Stimulated activated CD4-positive, alpha-beta T cell treated with anti-CD3 and anti-CD28 coated beads, Interleukin-1b, Interleukin-23, amount 100 ng/mL, for 24 hours (primary cell): ENCODE measurements around the gene CGB7.
"Not testable (repeated sequence)": the region's sequence is repeated elsewhere in the genome, so short reads cannot be mapped to it uniquely, and the experiment has no call there.

Source experiments
- DNase-seq, 4 experiments: peaks; one replicate each; pipeline ENCODE4 v3.0.0-alpha.2; 2020; ENCODE audit warnings: low read depth in 4 of 4, low spot score in 1 of 4

Gene CGB7

GRCh38 chr19:49057636-49058234, at the start of gene CGB7:
CGB7 (minus strand) TSS chr19:49057749; CDS start chr19:49055375, 2,374 bp downstream.
- peak in 1 of 4 experiments; percentile 30 for DNase-seq

DNA sequence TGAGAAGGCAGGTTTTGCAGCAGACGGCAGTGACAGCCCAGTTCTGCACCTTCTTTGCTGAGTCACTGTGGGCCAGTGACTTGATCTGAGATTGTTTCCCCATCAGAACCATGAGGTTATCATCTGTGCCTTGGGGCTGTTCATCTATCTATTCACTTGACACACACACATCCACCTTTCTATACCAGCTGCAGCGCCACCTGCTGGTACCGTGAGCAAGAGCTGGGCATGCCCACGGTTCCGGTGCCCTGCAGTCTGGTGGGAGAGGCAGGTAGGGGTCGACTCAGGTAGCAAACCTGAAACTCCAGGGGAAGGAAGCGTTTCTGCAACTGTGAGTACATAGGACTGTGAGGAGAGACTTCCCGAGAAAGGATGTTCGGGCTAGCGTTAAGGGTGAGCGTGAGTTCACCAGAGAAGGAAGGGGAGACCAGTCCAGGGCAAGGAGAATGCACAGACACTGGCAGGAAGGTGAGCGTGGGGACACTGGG, 49.1 kb upstream of the CGB7 start:
- peak in 2 of 4 experiments; percentile 55 to 57 for DNase-seq

GRCh38 chr19:49104229-49104864, 46.8 kb upstream of the CGB7 start:
- DNase-seq = no peak

DNA sequence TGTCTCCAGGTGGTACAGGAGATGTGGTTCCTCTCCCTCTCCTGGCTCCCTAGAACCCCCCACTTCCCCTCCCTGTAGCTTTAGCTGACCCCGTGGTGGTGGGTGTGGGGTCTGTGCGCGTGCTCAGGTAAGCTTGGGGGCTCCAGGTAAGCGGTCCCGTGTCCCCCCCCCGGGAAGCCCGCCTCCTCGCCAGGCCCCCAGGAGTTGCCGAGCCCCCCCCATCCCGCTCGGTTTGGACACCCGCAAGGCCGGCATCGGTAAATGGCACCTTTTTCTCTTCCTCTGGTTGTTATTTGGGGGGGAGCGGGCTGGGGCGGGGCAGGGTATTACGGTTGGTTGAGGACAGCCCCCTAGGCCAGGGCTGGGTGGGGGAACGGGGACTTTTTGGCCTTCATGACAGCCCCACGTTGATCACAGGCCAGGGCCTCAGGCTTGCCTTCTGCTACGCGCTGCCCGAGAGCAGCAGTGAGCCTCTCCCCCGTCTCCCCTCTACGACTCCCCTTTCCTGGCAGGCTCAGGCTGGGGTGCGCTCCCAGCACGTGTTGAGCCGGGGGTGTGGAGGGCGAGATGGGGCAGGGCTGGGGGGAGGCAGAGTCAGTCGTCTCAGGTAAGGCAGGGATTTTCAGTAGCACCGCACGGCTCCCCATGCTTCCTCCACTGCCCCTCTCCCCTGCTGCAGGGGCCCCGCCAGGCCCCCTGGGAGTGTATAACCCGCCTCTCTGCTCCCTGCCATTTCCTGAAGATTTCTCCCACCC, 46.0 kb upstream of the CGB7 start:
- DNase-seq = no peak

DNA sequence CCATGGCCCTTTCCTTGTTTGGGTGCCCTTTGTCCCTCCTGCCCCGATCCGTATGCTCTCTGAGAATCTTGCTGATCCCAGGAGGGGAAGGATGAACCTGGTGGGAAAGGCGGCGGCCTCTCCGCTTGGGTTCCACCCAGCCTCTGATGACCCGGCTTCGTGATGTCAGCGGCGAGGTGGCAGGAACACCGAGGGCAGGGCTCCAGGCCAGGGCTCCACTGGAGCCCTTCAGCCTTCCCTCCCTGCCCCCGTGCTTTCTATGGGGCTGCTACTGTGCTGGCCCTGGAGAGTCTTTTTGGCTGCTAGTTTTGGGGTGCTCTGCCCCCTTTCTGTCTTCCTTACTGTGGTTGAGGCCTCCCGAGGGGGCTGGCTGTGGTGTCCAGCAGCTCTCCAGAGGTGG, 44.8 kb upstream of the CGB7 start:
- no peak for DNase-seq

DNA sequence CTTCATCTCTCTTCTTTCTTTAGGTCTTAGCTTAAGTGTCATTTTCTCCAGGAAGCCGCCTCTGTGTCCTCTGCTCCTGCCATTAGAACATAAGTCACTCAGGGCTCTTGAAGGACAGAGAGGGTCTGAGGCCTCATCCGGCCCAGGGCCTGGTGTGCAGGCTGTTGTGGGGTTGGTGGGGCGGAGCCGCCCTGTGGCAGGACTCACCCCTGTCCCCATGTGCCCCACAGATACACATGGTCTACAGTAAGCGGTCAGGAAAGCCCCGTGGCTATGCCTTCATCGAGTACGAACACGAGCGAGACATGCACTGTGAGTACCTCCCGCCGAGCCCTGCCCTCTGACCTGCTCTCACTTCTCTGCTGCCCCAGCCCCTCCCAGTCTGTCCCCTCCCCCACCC, 43.6 kb upstream of the CGB7 start:
- DNase-seq = no peak

DNA sequence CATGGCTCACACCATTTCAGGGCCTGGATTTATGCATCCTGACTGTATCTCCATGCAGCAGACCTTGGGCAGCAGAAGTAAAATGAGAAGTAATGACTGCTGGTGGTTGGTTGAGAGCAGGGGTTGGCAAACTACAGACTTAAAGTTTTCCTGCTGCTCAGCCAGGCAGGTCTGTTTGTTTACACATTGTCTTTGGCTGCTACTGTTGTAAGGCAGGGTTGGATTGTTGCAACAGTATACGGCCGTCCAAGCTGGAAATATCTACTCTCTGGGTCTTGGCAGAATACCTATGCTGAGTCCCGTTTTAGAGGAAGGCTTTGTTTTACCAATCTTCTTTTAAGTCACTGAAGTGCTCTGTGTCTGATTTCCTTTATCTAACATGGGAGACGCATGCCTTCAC, 41.2 kb upstream of the CGB7 start:
- DNase-seq = no peak

DNA sequence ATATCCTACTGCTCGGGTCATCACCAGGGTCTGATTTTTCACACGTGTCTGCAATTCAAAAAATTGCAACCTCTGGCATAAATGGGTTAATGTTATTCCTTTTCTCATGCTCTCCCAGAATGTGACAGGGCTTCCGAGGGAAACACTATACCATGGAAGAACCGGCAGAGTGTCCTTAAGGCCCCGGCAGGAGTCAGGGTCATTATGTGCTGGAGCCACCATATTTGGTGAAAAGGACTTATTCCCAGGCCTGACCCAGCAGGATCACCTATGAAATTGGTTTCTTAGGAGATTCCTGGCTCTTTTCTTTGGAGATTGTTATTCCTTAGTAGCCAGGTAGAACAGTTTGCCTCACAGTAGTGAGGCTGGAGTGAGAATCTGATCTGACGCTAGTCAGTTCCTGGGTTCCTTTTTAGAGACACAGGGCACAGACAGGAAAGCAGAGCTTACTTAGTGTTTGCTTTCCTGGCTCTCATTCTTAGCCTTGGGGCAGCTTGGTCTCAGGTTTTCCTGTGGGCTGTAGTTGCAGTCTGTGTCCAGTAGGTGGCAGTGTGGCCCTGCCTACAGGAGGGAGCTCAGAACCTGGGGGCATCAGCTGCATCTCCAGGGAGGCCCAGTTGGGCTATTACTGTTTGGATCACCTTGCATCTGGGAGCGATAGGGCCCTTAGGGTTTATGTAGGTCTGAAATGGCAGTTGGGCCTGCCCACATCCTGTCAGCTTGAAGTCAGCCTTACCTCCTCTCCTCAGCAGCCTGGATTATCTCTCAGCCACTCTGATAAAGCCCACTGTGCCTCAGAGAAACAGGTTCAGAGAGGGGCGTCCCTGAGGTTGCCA, 40.1 kb upstream of the CGB7 start:
- DNase-seq = peak in 2 of 4 experiments; percentile 54

DNA sequence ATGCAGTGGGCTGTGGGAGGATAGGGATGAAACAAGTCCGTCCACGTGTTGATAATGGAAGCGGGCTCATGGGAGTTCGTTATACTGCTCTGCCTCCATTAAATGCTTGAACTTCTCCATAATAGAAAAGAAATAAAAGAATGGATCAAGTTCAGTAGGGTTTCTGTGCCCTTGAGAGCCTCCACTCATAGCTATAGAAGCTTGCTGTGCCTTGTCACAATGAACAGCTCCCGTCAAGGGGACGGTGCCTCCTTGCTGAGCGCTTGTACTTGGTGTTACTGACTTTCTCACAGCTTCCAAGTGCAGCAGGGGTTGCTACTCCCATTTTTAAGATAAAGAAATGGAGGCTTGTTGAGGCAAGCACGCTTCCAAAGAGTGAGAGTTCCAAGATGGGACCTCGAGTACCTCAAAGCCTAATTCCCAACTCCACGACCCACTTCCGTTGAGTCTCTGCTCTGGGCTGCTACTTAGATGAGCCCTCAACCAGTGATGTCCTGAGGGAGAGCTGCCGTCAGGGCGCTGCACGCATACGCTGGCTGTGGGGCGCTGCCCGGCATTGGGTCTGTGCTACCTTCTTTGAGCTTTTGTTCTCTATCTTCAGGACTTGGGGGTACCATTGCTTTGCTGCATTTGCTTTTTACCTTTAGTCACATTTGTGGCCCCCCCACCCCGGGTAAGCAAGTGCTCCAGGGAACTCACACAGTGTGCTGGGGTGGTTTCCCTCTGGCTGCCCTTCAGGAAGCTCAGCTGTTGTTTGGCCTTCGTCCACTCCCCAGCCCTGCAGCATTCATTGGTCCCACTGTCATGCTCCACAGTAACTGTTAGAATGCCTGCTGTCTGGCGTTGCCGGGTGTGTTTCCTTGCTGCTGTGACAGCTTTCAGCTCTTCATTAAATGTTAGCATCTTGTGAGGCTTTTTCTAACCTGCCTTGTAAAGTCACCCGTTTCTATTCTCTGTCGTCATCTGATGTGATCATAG, 37.2 kb upstream of the CGB7 start:
- DNase-seq = no peak

- DNase-seq = no peak
Measured at GRCh38 chr19:49092686-49093085, 35.1 kb upstream of the CGB7 start.

DNA sequence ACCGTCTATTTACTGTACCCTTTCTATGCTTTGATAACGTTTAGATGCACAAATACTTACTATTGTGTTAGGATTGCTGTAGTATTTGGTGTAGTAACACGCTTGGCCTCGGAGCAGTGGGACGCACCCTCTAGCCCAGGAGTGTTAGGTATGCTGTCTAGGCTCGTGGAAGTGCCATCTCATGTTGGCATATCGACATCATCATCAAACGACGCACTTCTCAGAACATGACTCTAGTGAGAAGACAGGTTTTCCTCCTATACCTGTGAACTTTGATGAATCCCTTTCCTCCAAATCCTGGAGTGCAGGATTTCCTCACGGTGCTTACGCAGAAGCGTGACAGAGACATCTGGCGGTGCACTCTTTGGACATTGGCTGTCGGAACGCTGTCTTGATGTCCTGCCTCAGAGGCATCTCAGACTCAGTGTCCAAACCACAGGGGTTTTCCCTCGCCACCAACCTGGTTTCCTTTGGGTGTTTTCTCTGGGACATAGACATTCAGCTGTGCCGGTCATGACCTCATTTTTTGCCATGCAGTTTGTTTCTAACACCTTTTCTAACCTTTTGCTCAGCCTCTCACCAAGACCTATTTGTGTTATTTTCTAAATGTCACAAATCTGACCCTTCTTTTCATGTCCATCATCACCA, 34.0 kb upstream of the CGB7 start:
- no peak for DNase-seq

- no peak for DNase-seq
Measured at GRCh38 chr19:49086296-49086695, 28.7 kb upstream of the CGB7 start.

DNA sequence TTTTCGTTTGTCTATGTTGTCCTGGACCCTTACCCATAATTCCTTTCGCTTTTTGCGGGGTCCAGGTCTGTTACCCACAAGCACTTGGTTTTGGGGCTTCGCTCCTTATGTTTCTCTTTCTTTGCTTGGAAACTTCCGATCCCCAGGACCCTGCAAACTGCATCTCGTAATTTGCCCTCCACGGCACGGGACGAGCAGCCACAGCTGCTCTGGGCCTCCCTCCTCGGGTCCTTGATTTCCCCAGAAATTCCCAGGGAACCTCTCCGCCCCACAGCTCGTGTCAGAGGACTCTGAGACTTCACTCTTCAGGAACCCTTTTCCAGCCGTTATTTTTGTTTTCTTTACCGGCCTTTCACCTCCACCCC, 28.3 kb upstream of the CGB7 start:
- no peak for DNase-seq

DNA sequence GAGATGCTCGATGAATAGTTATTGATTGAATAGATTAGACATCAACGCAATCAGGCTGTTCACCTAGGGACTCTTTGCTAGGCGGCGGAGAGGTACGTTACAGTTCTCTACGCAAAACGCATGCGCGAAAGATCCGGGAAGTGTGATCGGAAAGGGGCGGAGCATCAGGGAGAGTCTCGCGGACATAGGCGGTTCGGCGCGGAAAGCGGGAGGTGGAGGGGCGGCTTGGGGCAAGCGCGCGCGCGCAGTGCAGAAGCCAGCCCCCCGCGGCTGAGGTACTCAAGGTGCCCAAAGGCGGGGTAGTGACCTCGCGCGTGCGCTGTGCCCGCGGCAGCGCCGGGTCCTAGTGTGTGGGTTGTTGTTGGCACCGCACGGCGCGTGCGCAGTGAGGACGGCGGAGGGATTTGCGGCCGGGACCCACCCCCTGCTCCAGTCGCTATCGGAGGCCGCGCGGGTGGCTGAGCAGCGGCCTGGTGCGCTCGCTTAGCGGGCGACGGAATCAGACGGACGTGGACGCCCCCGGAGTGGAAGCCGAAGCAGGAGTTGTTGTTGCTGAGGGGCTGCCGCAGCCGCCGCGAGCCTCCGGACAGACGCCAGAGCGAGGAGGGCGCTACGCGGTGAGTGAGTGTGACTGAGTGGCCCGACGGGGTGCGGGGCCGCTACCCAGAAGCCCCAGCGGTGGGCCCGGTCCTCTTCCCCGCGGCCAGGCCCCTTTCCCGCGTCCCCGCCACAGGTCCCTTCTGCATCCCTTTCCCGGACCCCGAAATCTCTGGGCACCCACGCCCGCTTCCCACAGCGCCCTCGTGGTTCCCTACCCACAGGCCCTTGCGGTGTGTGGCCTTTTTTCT, 27.7 kb upstream of the CGB7 start, which contains the start of gene SNRNP70:
Gene SNRNP70 (plus strand): TSS at position 432 of the 848 bp plus-strand sequence. CDS start 964 bp downstream, outside the sequence.
- DNase-seq = peak; percentile 96 to 98 (median 97)

DNA sequence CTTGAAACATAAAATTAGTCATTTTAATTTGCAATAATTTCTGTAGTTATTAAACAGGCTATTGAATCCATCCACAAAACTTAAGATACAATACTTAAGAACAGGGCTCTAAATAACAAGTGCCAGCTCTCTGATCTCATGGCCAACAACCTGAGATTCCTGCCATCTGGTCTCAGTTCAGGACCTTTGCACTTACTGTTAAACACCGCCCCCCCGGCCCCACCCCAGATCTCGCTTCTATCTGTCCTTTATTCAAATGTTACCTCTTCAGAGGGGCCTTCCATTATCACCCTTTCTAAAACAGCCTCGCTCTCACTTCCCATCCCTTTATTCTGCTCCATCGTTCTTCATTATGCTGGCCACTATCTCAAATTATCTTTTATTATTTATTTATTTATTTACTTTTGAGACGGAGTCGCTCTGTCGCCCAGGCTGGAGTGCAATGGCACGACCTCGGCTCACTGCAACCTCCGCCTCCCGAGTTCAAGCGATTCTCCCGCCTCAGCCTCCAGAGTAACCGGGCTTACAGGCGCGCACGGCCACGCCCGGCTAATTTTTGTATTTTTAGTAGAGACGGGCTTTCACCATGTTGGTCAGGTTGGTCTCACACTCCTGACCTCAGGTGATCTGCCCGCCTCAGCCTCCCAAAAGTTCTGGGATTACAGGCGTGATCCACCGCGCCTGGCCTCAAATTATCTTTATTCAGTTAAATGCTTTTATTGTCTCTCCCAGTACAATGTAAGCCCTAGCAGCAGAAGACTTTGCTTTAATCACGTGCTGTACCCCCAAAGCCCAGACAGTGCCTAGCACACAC, 26.9 kb upstream of the CGB7 start:
- DNase-seq = no peak

- no peak for DNase-seq
Measured at GRCh38 chr19:49081273-49081672, 23.7 kb upstream of the CGB7 start.

DNA sequence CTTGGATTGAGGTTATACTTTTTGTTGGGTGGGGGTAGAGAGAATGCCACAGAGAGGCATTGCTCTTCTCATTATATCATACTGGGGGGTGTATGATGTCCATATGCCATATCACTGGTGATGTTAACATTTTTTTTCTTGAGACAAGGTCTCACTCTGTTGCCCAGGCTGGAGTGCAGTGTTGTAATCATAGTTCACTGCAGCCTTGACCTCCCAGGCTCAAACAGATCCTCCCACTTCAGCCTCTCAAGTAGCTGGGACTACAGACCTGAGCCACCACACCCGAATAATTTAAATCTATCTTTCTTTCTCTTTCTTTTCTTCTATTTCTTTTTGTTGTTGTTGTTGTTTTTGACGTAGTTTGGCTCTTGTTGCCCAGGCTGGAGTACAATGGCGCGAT, 22.8 kb upstream of the CGB7 start:
- no peak for DNase-seq

- DNase-seq = not testable (repeated sequence)
Measured at GRCh38 chr19:49074869-49075268, 17.3 kb upstream of the CGB7 start.
